ENCODE data around the gene GRPEL2. TPM values are rescaled to one million over a fixed set of nuclear protein-coding genes. Genes with fewer than 3 reads are reported as not detected.
A peak's percentile ranks its signal among the peaks of the same experiment; 100 is the strongest.

Gene GRPEL2
- total RNA-seq, 2 donors from 2014 or later, result 7.9 to 9.7 TPM

GRCh38 chr5:149345892-149346222, 558 bp downstream of the GRPEL2 start:
- no peak for TF ChIP-seq CTCF (IDR thresholded peaks at IDR 0.05)
- ATAC-seq (ENCODE audit: insufficient number of reproducible peaks, low FRiP score, low read depth), result no peak

GRCh38 chr5:149348518-149348917, 3.2 kb downstream of the GRPEL2 start:
- Histone ChIP-seq H3K4me1 (ENCODE audit: control insufficient read depth in 1 of 2, low read depth in 2 of 2) (peaks cover 8 to 9% of the 10 kb centered on the region in 2 donors), H3K36me3 (peaks cover 26% of the 10 kb centered on the region), H3K9me3 (no peaks in the 10 kb centered on the region), H3K27ac (no peak overlapping the region), H3K27me3 (replicated peaks; ENCODE audit: insufficient read depth) (no peaks in the 10 kb centered on the region), H3K4me3 (no peak overlapping the region)
- DNase-seq (ENCODE audit: low spot score) (no peak), ATAC-seq (ENCODE audit: insufficient number of reproducible peaks, low FRiP score, low read depth) (no peak)
- TF ChIP-seq CTCF (IDR thresholded peaks at IDR 0.05), result no peak

More at GRCh38 chr5:149345892-149346222, 558 bp downstream of the GRPEL2 start:
- DNase-seq (ENCODE audit: low spot score), result no peak
- peaks cover 8 to 9% of the 10 kb centered on the region in 2 donors for H3K4me1 ChIP-seq (ENCODE audit: control insufficient read depth in 1 of 2, low read depth in 2 of 2)
- peak overlapping the region in 1 of 2 donors; percentile 85 for H3K27ac ChIP-seq
- H3K9me3 ChIP-seq, result no peaks in the 10 kb centered on the region
- H3K4me3 ChIP-seq, result peak overlapping the region; percentile 84
- no peaks in the 10 kb centered on the region for H3K27me3 ChIP-seq (replicated peaks; ENCODE audit: insufficient read depth)
- H3K36me3 ChIP-seq, result peaks cover 23% of the 10 kb centered on the region

- H3K36me3 ChIP-seq, result peaks cover 26% of the 10 kb centered on the region
- H3K27me3 ChIP-seq (replicated peaks; ENCODE audit: insufficient read depth), result no peaks in the 10 kb centered on the region
- TF ChIP-seq CTCF (IDR thresholded peaks at IDR 0.05), result no peak
- no peak for DNase-seq (ENCODE audit: low spot score)
- H3K9me3 ChIP-seq, result no peaks in the 10 kb centered on the region
- H3K4me1 ChIP-seq (ENCODE audit: control insufficient read depth in 1 of 2, low read depth in 2 of 2), result peaks cover 5 to 9% of the 10 kb centered on the region in 2 donors
- H3K27ac ChIP-seq, result no peak overlapping the region
- H3K4me3 ChIP-seq, result no peak overlapping the region
- ATAC-seq (ENCODE audit: insufficient number of reproducible peaks, low FRiP score, low read depth), result no peak
These were observed 4.1 kb downstream of the GRPEL2 start for GRCh38 chr5:149349382-149349781.

- no peak for ATAC-seq (ENCODE audit: insufficient number of reproducible peaks, low FRiP score, low read depth)
- no peak overlapping the region for H3K27ac ChIP-seq
- DNase-seq (ENCODE audit: low spot score), result no peak
- H3K36me3 ChIP-seq, result peaks cover 26% of the 10 kb centered on the region
- peaks cover under 1 to 3% of the 10 kb centered on the region in 2 donors for H3K4me1 ChIP-seq (ENCODE audit: control insufficient read depth in 1 of 2, low read depth in 2 of 2)
- no peaks in the 10 kb centered on the region for H3K9me3 ChIP-seq
- no peak overlapping the region for H3K4me3 ChIP-seq
- H3K27me3 ChIP-seq (replicated peaks; ENCODE audit: insufficient read depth), result no peaks in the 10 kb centered on the region
- TF ChIP-seq CTCF (IDR thresholded peaks at IDR 0.05), result no peak
These were observed 6.9 kb downstream of the GRPEL2 start for GRCh38 chr5:149352169-149352568.

GRCh38 chr5:149353911-149354310, 8.6 kb downstream of the GRPEL2 start:
- no peaks in the 10 kb centered on the region for H3K27me3 ChIP-seq (replicated peaks; ENCODE audit: insufficient read depth)
- H3K4me3 ChIP-seq, result no peak overlapping the region
- DNase-seq (ENCODE audit: low spot score) (no peak), ATAC-seq (ENCODE audit: insufficient number of reproducible peaks, low FRiP score, low read depth) (no peak)
- no peaks in the 10 kb centered on the region for H3K9me3 ChIP-seq
- peaks cover 21% of the 10 kb centered on the region for H3K36me3 ChIP-seq
- no peak overlapping the region for H3K27ac ChIP-seq
- TF ChIP-seq CTCF (IDR thresholded peaks at IDR 0.05), result no peak
- H3K4me1 ChIP-seq (ENCODE audit: control insufficient read depth in 1 of 2, low read depth in 2 of 2), result peaks cover 4 to 14% of the 10 kb centered on the region in 2 donors

Data from thoracic aorta (tissue), 2 donors.